HG03571 (cell line): ENCODE data around the gene FLT1.
A peak's percentile ranks its signal among the peaks of the same experiment; 100 is the strongest.

Experiments
- ATAC-seq: cut with Tn5 transposase; IDR thresholded peaks from one replicate; pipeline ENCODE4 v1.9.1; 2021; ENCODE audit not compliant: unreplicated experiment

Gene FLT1

GRCh38 chr13:28528388-28528787 lies 33.5 kb upstream of the FLT1 start:
- no peak for ATAC-seq

- ATAC-seq: peak; percentile 30
Measured at GRCh38 chr13:28527629-28528028, 32.7 kb upstream of the FLT1 start.

GRCh38 chr13:28526876-28527275 lies 31.9 kb upstream of the FLT1 start:
- no peak for ATAC-seq

- no peak for ATAC-seq
Measured at GRCh38 chr13:28522871-28523270, 27.9 kb upstream of the FLT1 start.

GRCh38 chr13:28513745-28514144 lies 18.8 kb upstream of the FLT1 start:
- no peak for ATAC-seq

- ATAC-seq: no peak
Measured at GRCh38 chr13:28510542-28510941, 15.6 kb upstream of the FLT1 start.

GRCh38 chr13:28510066-28510465 lies 15.1 kb upstream of the FLT1 start:
- no peak for ATAC-seq

- no peak for ATAC-seq
Measured at GRCh38 chr13:28505543-28506135, 10.7 kb upstream of the FLT1 start.

GRCh38 chr13:28503182-28503967 lies 8.4 kb upstream of the FLT1 start:
- ATAC-seq: no peak

GRCh38 chr13:28501547-28501946 lies 6.6 kb upstream of the FLT1 start:
- ATAC-seq: no peak

GRCh38 chr13:28499609-28500008 lies 4.7 kb upstream of the FLT1 start:
- ATAC-seq: no peak

- ATAC-seq: no peak
Measured at GRCh38 chr13:28498481-28499115, 3.7 kb upstream of the FLT1 start.

GRCh38 chr13:28497143-28497876 lies 2.4 kb upstream of the FLT1 start:
- no peak for ATAC-seq

GRCh38 chr13:28496188-28496564 lies 1.2 kb upstream of the FLT1 start:
- ATAC-seq: no peak

- no peak for ATAC-seq
Measured at GRCh38 chr13:28495538-28496187, 735 bp upstream of the FLT1 start.

- ATAC-seq: no peak
Measured at GRCh38 chr13:28494504-28494777, 487 bp downstream of the FLT1 start.

GRCh38 chr13:28493740-28494503 lies 1.0 kb downstream of the FLT1 start:
- ATAC-seq: no peak

- ATAC-seq: no peak
Measured at GRCh38 chr13:28492569-28493367, 2.2 kb downstream of the FLT1 start.

GRCh38 chr13:28490061-28490460 lies 4.9 kb downstream of the FLT1 start:
- ATAC-seq: no peak

GRCh38 chr13:28489524-28489931 lies 5.4 kb downstream of the FLT1 start:
- ATAC-seq: no peak
